ENCODE measurements around the gene ECE1.

Gene ECE1

DNA sequence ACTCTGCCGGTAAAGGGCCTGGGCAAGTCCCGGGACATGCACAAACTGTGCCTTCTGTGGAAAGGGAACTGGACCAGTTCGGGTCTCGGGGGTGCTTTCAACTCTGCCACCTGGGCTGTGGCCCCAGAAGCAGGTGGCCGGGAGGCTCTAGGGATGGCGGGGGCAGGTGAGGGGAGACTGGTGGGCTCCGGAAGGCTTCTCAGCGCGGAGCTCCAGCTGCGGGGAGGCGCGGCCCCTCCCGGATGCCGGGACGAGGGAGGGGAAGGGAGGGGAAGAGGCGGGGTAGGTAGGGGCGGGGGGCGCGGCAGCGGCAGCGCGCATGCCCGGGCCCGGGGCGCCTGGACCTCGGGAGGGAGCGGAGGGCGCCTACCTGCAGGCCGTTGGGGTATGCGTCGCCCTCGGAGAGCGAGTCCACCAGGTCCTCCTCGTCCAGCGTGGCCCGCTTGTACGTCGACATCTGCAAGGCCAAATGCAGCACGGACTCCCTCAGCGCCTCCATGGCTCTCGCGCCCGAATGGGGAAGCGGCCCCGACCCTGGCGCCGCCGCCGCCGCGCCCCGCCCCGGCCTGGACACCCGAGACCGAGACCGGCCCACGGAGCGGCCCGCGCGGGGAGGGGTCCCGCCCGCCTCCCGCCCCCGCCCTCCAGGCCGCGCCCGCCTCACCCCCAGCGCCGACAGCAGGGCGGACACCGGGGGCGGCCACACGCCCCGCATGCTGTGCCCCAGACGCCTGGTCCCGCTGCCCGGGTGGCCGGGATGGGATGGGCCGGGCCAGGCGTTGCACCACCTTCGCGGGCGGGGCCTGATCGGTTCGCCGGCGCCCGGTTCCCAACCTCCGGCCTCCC lies at the start of gene ECE1:
Gene ECE1 (minus strand): TSS at position 764 of the 846 bp plus-strand sequence. CDS start 49 bp downstream, at position 715.
- DNase-seq: peak; percentile 72

GRCh38 chr1:21339356-21340229 lies 49.3 kb upstream of the ECE1 start:
- DNase-seq: no peak

GRCh38 chr1:21338573-21339355 lies 48.5 kb upstream of the ECE1 start:
- DNase-seq: no peak

DNA sequence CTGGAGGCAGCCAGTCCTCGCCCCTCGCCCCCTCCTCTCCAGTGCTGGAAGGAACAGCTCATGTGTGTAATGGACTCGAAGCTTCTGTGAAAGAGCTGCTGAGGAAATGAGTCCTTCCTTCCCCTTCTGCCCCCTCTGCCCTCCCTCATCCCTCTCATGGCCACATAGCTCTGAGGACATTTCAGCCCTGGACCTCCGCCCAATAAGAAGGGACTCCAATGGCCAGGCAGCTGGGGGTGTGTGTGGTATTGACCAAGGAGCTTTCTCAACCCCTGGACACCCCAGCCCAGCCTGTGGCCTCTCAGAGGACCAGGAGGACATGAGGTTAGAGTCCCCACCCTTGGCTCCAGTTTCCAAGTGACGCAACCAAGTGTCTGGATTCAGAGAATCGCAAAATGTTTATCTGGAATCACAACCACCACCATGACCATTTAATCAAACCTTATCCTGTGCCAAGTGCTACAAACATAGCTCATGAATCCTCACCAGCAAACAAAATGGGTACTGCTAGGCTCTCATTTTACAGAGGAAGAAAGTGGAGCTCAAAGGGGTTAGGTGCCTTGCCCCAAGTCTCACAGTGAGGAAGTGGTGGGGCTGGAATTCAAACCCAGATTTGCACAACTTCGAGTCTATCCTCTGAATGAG lies 47.8 kb upstream of the ECE1 start:
- no peak for DNase-seq

- DNase-seq: no peak
Measured at GRCh38 chr1:21337454-21337927, 47.2 kb upstream of the ECE1 start.

GRCh38 chr1:21337010-21337437 lies 46.8 kb upstream of the ECE1 start:
- no peak for DNase-seq

GRCh38 chr1:21335750-21336224 lies 45.5 kb upstream of the ECE1 start:
- no peak for DNase-seq

DNA sequence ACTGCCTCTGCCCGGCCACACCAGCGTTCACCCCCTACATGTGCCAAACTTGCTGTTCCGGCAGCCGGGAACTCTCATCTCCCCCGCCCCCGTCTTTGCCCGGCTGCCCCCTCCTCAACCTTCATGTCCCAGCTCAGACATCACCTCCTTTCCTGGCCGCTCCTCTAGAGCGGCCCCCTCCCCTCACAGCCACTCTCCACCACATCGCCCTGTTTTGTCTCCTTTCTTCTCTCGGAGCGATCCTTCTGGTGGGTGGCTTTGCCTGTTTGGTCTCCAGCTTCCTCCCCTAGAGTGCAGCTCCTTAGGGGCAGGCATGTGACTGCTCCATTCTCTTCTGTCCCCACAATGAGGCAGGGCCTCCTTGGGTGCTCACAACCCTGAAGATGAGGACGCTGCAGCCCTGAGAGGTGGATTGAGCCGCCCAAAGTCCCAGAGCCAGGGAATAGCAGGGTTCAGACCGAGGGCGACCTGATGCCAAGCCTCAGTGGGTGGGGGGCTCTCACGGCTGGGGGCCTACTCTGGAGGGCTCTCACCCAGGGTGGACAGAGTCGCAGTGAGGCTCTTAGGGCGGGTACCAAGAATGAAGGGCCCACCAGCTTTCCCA lies 44.9 kb upstream of the ECE1 start:
- DNase-seq: no peak

GRCh38 chr1:21334214-21335087 lies 44.2 kb upstream of the ECE1 start:
- peak; percentile 86 for DNase-seq

- no peak for DNase-seq
Measured at GRCh38 chr1:21333824-21334213, 43.6 kb upstream of the ECE1 start.

DNA sequence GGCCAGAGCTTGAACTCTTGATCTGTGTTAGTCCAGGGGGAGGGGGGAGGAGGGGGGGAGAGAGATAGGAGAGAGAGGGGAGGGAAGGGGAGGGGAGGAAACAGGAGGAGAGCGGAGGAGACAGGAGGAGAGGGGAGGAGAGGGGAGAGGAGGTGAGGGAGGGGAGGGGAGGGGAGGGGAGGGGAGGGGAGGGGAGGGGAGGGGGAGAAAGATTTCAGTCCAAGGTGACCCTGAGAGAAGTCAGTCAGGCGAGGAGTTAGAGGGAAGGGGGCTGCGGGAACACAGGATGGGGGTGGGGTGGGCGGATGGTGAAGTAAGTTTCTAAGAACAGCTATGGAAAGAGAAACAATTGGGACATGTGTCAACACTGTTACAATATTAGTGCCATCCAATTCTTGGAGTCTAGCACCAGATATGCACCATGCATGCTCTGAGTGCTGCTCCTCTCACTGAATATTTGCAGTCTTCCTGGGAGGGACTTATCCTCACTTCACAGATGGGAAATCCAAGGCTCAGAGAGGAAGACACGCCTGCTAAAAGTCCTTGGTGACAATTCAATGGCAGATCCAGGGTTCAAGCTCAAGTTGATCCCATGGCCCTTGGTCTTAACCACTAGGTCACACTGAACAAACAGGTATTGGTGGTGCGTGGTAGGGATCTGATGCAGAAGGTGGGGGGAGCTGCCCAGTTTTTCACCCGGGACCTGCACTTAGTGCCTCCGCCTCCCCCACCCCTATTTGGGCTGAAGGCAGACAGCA lies 42.5 kb upstream of the ECE1 start:
- DNase-seq: no peak

DNA sequence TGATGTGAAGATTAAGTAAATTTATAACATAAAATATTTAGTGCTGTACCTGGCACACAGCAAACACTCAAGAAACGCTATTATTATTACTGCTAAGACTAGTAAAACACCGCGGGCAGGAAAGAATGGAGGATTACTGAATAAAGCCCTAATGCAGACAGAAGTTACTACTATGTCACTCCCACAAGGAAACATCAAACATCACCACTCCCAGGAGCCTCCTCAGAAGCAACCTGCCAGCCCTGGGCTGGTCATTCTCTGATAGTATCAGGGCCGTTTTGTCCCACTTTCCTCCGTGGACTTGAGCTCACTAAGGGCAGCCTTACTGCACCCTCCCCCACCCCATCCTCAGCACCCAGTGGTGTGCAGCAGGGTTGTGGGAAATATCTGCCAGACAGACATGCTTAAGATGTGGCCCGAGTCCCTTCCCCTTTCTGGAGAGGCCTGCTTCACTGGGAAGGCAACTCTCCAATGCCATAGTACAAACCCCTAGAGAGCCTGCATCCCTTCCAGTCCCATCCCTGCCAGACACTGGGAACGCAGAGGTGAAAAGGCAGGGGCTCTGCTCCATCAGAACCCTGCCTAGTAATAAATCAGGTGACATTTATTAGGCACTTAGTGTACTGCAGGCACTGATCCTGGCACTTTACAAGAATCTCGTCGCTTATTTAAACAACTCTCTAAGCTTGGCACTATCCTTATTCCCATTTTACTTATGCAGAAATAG lies 41.7 kb upstream of the ECE1 start:
- DNase-seq: no peak

- no peak for DNase-seq
Measured at GRCh38 chr1:21330544-21330943, 40.3 kb upstream of the ECE1 start.

GRCh38 chr1:21329209-21329844 lies 39.1 kb upstream of the ECE1 start:
- no peak for DNase-seq

GRCh38 chr1:21327566-21328323 lies 37.5 kb upstream of the ECE1 start:
- DNase-seq: no peak

GRCh38 chr1:21326861-21327344 lies 36.6 kb upstream of the ECE1 start:
- no peak for DNase-seq

- DNase-seq: no peak
Measured at GRCh38 chr1:21325731-21326387, 35.6 kb upstream of the ECE1 start.
